Measurements from ENCODE around the gene OSM.
"Not testable (repeated sequence)": the region's sequence is repeated elsewhere in the genome, so short reads cannot be mapped to it uniquely, and the experiment has no call there.

The OSM gene

GRCh38 chr22:30226192-30226832, 40.3 kb downstream of the OSM start:
- no peak for DNase-seq (ENCODE audit: low spot score)

DNA sequence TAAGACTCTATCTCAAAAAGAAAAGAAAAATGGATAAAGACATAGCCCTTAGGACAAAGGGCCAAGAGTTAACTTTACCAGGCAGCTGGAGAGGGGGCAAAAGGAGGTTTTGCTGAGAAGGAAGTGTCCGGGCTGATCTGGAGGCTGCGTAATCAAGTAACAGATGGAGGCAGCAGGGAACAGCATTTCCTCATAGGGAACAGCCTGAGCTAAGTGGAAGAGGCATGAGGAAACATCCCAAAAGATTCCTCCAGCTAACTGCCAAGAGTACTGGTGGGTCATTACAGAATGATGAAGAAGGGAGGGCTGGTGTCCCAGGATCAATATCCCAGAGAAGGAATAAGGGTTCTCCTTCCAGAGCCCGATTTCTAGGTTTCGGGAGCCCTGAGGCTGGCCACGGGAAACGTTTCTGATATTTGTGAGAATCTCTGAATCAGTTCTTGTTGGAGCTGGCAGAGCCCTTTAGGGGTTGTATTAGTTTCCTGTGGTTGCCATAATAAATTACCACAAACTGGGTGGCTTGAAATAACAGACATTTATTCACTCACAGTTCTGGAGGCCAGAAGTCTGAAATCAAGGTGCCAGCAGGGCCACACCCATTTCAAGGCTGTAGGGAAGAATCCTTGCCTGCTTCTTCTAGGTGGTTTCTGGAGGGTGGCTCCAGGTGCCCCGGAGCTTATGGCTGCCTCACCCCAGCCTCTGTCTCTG, 41.3 kb downstream of the OSM start:
- no peak for DNase-seq (ENCODE audit: low spot score)

DNA sequence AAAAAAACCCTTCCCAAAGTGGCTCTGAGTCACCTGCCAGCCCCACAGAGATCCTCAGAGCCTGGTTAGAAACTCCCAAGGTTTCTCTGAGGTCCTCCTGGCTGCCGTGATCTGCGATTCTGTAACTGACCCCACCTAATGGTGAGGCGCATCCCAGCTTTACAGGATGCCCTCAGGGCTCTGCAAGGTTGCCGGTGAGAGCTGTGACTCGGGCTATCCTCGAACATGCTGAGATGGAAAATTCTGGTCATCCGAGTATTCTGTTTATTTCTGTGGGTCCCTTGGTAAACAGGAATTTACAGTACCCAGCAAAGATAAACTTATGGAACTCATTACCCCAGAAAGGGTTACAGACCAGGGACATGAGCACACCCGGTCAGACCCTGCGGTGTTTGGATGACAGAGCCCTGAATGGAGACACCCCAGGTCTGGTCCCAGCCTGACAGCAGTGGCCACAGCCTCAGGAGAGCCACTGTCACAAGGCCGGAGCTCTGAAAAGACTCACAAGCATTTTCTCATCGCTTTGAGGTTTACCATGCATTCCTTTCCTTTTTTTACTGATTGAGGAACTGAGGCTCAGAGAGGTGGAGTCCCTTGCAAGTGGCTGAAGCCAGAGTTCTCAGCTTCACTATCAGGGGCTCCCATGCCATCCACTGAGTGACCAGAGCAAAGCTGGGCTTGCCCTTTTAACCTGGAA, 42.3 kb downstream of the OSM start:
- no peak for DNase-seq (ENCODE audit: low spot score)

- no peak for DNase-seq (ENCODE audit: low spot score)
Measured at GRCh38 chr22:30223303-30223702, 43.3 kb downstream of the OSM start.

- DNase-seq (ENCODE audit: low spot score) = no peak
Measured at GRCh38 chr22:30222321-30222720, 44.3 kb downstream of the OSM start.

DNA sequence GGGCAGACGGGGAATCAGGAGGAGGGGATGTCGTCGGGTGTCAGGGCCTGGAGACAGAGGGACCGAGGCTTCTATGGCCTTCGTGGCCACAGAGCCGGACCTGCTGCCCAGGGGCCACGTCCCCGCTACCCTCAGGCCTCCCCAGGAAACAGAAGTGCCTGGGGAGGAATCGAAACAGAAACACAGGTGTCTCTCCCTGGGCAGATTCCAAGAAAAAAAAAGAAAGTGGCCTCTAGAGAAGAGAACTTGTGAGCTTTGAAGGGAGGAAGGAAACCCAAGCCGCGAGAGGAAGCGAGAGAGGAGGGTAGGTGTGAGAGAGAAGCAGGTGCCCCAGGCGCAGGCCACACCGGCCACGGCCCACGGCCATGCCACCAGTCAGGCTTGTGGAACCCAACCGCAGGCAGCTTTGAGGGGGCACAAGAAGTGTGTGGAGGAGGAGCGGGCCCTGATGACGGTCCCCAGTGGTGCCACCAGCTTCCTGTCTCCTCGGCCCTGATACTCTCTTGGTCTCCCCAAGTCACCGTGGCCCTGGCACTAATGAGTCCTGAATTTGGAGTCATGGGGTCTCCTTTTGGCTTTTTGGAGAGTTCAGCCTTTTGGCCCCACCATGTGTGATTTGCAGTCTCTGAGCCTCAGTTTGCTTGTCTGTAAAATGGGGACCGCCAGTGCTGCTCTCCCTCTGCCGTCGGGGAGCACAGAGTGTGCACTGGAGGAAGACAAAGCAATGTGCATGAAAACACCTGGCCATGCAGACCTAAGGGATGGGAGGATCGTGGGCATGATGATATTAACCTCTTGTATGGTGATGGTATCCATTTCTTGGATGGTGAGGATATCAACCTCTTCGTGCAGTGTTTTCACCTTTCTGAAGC, 45.3 kb downstream of the OSM start:
- no peak for DNase-seq (ENCODE audit: low spot score)

DNA sequence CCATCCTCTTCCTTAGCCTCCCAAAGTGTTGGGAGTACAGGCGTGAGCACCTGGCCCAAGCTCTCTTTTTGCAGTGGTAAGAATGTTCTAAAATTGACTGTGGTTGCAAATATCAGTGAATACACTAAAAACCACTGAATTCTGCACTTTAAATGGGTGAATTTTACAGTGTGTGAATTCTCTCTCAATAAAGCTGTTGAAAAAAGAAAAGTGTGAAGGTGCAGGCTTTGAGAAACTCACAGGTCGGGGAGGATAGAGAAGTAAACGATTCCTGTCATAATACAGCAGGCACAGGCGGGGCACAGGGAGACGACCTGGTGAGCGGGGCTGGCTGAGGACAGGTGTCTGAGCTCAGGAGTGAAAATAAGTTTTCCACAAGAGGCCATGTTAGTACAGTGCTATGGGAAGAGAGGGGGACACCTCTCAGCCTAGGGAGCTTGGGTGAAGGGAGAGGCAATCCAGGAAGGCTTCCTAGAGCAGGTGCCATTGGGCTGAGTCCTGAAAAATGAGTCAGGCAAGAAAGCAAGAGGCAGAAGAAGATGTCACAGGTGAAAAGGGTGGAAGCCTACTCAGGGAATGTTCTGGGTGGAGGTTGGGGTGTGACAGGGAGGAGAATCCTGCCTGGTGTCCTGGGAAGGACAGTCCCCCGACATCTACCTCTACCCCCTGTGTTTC, 46.2 kb downstream of the OSM start:
- DNase-seq (ENCODE audit: low spot score) = no peak

DNA sequence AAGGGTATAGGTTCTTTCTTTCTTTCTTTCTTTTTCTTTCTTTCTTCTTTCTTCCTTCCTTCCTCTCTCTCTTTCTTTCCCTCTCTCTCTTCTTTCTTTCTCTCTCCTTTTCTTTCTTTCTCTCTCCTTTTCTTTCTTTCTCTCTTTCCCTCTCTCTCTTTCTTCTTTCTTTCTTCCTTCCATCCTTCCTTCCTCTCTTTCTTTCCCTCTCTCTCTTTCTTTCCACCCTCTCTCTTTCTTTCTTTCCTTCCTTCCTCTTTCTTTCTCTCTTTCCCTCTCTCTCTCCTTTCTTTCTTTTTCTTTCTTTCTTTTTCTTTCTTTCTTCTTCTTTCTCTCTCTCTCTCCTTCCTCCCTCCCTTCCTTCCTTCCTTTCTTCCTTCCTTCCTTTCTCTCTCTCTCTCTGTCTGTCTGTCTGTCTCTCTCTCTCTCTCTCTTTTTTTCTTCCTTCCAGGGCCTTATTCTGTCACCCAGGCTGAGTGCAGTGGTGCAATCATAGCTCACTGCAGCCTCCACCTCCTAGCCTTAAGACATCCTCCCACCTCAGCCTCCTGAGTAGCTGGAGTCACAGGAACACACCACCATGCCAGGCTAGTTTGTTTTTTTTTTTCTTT, 46.9 kb downstream of the OSM start:
- no peak for DNase-seq (ENCODE audit: low spot score)

GRCh38 chr22:30219049-30219654, 47.5 kb downstream of the OSM start:
- no peak for DNase-seq (ENCODE audit: low spot score)

GRCh38 chr22:30217698-30218560, 48.7 kb downstream of the OSM start:
- DNase-seq (ENCODE audit: low spot score) = peak; percentile 58

DNA sequence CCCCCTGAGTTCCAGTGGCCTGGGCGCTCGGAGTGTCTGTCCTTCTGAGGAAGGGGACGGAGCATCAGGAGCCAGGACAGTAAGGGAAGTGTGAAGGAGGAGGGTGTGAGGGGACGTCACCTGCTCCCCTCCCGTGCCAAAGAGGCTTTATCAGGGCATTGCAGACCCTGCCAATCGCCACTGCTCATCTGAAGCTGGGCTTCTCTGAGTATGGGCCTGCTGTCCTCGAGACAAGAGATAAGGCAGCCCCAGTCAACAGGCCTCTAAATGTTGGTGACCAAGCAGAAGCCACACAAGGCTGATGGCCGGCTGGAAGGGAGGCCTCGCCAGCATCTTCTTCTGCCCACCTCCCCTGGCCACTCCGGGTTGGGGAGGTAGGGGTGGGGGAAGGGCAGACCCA, 49.9 kb downstream of the OSM start:
- DNase-seq (ENCODE audit: low spot score) = no peak

DNA sequence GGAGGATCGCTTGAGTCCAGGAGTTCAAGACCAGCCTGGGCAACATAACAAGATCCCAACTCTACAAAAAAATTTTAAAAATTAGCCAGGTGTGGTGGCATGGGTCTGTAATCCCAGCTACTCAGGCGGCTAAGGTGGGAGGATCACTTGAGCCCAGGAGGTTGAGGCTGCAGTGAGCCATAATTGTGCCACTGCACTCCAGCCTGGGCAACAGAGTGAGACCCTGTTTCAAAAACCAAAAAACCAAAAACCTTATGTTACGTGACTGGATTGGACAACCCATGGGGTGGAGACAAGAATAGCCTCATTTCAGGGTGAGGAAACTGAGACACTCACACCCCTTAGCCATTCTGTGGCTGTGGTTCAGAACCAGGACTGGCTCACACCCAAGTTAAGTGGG, 50.4 kb downstream of the OSM start:
- not testable (repeated sequence) for DNase-seq (ENCODE audit: low spot score)

- DNase-seq (ENCODE audit: low spot score) = no peak
Measured at GRCh38 chr22:30214703-30215407, 51.8 kb downstream of the OSM start.

DNA sequence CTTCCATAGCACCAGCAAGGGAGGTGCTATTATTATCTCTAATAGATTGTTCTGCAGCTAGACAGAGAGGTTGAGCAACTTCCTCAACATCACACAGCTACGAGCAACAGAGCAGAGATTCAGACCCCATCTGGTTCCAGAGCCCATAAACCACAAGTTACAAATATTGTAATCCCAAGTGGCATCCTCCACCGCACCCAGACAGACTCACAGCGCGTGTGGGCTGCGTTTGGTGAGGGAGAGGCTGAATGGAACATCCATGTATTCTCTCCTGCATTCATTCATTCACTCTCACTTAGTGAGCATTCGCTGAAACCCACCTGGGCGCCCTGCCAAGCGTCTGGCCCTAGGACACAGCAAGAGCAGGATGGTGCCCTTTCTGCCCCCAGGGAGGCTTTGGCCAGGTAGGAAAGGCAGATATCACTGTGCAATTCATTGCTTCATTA, 53.6 kb downstream of the OSM start:
- DNase-seq (ENCODE audit: low spot score) = peak; percentile 86
